Neural crest cell (in vitro differentiated cells): ENCODE data around the gene RABGAP1L. TPM values are rescaled to one million over a fixed set of nuclear protein-coding genes. Genes with fewer than 3 reads are reported as not detected.

Experiments used
- DNase-seq: peaks from one replicate; pipeline ENCODE4 v3.0.0; 2021; ENCODE audit warnings: low read depth, mixed read lengths, low spot score
- H3K27ac Mint-ChIP-seq: one replicate; pipeline ENCODE4 v1.8.0; 2021; ENCODE audit warnings: mild to moderate bottlenecking, mixed read lengths; ENCODE audit not compliant: unreplicated experiment
- H3K27me3 Mint-ChIP-seq: 2 replicates; pipeline ENCODE4 v1.8.0; 2021; ENCODE audit warnings: low read depth, mild to moderate bottlenecking, mixed read lengths
- H3K36me3 Mint-ChIP-seq: 2 replicates; pipeline ENCODE4 v1.8.0; 2021; ENCODE audit warnings: low read depth, mild to moderate bottlenecking, mixed read lengths
- H3K4me1 Mint-ChIP-seq: 2 replicates; pipeline ENCODE4 v1.8.0; 2021; ENCODE audit warnings: mixed read lengths
- H3K4me3 Mint-ChIP-seq: one replicate; pipeline ENCODE4 v1.8.0; 2021; ENCODE audit warnings: mild to moderate bottlenecking, mixed read lengths
- H3K9me3 Mint-ChIP-seq: 2 replicates; pipeline ENCODE4 v1.8.0; 2021; ENCODE audit warnings: mixed read lengths
- total RNA-seq: library from RNA; stranded (reverse); gene quantifications from 2 replicates; pipeline ENCODE4 v1.2.1, GENCODE V29; 2021
- TF ChIP-seq, protein P1 (sequence below): fragments of 200-600 bp; sonication (generic); conservative IDR thresholded peaks from 2 replicates; pipeline ENCODE4 v1.5.0; 2021; ENCODE audit warnings: antibody characterized with exemption, mild to moderate bottlenecking

The RABGAP1L gene
- total RNA-seq, 1 donor from 2014 or later, result 25.6 TPM

DNA sequence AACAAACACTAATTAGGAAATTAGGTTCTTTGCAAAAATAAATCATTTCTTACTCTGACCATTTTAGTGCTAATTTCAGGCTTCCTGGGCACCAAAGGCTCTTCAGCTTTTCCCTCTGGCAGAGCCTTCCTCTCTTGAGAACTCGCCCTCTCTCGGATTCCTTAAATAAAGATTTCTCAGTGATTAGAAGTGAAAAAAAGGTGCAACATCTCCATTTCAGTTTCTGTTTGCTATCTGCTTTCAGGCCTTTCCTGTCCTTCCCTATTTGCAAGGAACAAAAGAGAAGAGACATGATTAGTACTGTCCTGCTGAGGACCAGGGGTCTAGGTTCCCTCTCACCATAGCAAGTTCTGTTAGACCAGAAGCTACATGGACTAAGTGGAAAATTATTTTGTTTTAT lies 812.6 kb downstream of the RABGAP1L start:
- no peaks in the 10 kb centered on the region for H3K36me3 Mint-ChIP-seq
- H3K9me3 Mint-ChIP-seq, result no peaks in the 10 kb centered on the region
- H3K4me1 Mint-ChIP-seq, result peaks cover 8% of the 10 kb centered on the region
- no peak overlapping the region for H3K27ac Mint-ChIP-seq
- DNase-seq, result no peak
- TF ChIP-seq, protein P1, sequence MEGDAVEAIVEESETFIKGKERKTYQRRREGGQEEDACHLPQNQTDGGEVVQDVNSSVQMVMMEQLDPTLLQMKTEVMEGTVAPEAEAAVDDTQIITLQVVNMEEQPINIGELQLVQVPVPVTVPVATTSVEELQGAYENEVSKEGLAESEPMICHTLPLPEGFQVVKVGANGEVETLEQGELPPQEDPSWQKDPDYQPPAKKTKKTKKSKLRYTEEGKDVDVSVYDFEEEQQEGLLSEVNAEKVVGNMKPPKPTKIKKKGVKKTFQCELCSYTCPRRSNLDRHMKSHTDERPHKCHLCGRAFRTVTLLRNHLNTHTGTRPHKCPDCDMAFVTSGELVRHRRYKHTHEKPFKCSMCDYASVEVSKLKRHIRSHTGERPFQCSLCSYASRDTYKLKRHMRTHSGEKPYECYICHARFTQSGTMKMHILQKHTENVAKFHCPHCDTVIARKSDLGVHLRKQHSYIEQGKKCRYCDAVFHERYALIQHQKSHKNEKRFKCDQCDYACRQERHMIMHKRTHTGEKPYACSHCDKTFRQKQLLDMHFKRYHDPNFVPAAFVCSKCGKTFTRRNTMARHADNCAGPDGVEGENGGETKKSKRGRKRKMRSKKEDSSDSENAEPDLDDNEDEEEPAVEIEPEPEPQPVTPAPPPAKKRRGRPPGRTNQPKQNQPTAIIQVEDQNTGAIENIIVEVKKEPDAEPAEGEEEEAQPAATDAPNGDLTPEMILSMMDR, result no peak
- no peak overlapping the region for H3K4me3 Mint-ChIP-seq
- no peaks in the 10 kb centered on the region for H3K27me3 Mint-ChIP-seq

DNA sequence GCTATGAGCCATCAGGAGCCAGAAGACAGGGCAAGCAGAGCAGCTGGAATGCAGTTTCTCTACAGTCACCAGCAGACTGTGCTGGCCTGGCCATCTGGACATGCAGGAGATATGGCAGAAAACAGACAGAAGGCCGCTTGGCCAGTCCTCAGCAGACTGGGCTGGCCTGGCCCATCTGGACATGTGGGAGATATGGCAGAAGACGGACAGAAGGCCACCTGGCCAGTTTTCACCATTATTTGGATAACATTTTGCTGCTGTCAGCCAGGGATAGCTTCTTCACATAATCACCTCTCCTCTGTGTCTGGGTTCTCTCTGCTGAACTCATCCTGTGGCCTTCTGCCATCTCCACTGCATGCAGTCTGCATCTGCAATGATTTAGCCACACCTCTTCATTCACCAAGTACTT lies 815.4 kb downstream of the RABGAP1L start:
- no peak for DNase-seq
- Mint-ChIP-seq H3K9me3 (no peaks in the 10 kb centered on the region), H3K4me3 (no peak overlapping the region), H3K27me3 (no peaks in the 10 kb centered on the region), H3K4me1 (no peaks in the 10 kb centered on the region), H3K36me3 (no peaks in the 10 kb centered on the region), H3K27ac (no peak overlapping the region)
- TF ChIP-seq, protein P1, result no peak

DNA sequence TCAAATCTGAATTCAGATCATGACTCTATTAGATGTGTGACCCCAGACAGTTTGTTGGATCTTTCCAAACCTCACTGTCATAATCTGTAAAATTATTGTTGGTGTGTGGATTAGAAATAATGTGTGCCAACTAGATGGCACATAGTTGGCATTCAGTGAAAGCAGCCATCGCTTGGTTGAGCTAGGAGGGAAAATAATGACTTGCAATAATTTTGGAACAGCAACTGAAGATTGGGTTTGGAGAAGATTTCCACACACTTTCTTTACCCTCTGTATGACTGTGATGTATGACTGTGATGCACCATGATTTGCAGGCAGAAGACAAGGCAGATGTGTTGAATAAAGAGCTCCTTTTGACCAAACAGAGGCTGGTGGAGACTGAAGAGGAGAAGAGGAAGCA lies 816.4 kb downstream of the RABGAP1L start:
- TF ChIP-seq, protein P1, result no peak
- H3K27ac Mint-ChIP-seq, result no peak overlapping the region
- no peaks in the 10 kb centered on the region for H3K36me3 Mint-ChIP-seq
- H3K4me1 Mint-ChIP-seq, result no peaks in the 10 kb centered on the region
- no peak overlapping the region for H3K4me3 Mint-ChIP-seq
- H3K9me3 Mint-ChIP-seq, result no peaks in the 10 kb centered on the region
- no peak for DNase-seq
- H3K27me3 Mint-ChIP-seq, result no peaks in the 10 kb centered on the region

DNA sequence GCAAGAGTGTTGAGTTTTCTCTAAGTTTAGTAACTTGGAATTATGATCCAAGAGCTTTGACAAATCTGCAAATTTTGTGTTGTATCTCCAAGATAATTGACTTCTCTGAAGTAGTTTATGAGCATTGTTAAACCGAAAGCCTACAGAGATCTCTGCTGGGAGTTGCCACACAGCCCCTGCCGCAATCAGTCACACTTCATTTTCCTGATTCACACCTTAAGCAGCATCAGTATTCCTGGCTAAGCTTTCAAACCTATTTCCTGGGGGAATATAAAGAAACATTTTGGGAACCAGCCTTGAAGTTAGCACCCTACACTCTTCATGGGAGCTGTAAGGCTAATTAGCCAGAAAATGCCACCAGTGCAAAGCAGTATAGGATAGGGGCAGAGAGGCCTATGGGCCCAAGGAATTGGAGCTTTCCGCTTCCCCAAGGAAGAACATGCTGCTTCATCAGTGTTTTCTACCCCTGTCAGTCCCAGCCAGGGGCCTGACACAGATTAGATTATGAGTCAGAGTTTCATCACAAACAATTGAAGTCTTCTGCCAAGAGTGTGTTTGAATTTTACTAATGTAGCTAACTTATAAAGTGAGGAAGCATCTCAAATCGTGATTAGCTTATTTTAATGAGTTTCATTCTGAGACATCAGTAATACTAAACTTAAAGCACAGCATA lies 817.3 kb downstream of the RABGAP1L start:
- no peaks in the 10 kb centered on the region for H3K36me3 Mint-ChIP-seq
- no peaks in the 10 kb centered on the region for H3K27me3 Mint-ChIP-seq
- no peaks in the 10 kb centered on the region for H3K9me3 Mint-ChIP-seq
- TF ChIP-seq, protein P1, result no peak
- H3K4me3 Mint-ChIP-seq, result no peak overlapping the region
- DNase-seq, result no peak
- H3K27ac Mint-ChIP-seq, result no peak overlapping the region
- no peaks in the 10 kb centered on the region for H3K4me1 Mint-ChIP-seq

DNA sequence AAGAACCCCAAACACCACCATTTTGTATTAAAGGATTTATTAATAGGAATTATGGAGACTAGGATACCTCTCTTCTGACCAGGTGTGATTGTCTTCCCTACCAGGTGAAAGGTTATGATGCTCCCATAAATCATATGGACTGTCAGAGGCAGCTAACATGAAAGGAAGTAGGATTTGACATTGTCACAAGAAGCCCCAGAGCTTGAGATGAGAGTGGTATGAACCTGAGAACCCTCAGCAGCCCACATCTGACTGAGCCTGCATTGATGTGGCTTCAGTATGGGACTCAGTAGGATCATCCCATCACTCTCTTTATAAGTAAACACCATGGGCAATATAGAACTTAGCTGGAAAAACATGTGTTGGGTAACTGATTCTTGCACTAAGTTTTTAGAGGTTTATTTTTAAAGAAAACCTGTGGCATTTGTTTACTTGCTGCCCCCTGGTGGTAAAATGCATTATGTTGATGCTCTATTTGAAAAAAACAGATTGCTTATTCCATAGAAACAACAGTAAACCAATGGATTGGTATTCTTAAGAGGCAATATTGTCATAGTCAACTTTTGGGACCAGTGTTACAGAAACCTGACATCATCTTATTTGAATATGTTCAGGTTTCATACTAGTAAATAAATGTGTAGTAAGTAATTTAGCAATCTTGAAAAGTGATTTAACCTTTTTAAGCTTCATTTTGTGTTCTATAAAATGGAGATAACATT lies 823.8 kb downstream of the RABGAP1L start:
- H3K27ac Mint-ChIP-seq, result no peak overlapping the region
- H3K36me3 Mint-ChIP-seq, result peaks cover 2% of the 10 kb centered on the region
- no peaks in the 10 kb centered on the region for H3K4me1 Mint-ChIP-seq
- H3K9me3 Mint-ChIP-seq, result peaks cover 2% of the 10 kb centered on the region
- H3K27me3 Mint-ChIP-seq, result no peaks in the 10 kb centered on the region
- H3K4me3 Mint-ChIP-seq, result no peak overlapping the region
- DNase-seq, result peak; percentile 26
- TF ChIP-seq, protein P1, result peak; percentile 78
